Testis (tissue), 3 donors: Measurements from ENCODE around the gene C17orf113. TPM values are rescaled to one million over a fixed set of nuclear protein-coding genes. Genes with fewer than 3 reads are reported as not detected.

Experiments used
- DNase-seq: peaks from one replicate; pipeline ENCODE4 v3.0.0-alpha.2; 2019
- H3K27ac ChIP-seq, 2 donors: fragments of 200-600 bp; sonication (generic); one replicate each; pipeline ENCODE4 v1.5.1; 2019
- H3K27me3 ChIP-seq: fragments of 200-600 bp; sonication (generic); one replicate; pipeline ENCODE4 v1.5.1; 2019
- H3K36me3 ChIP-seq: fragments of 200-600 bp; sonication (generic); one replicate; pipeline ENCODE4 v1.5.1; 2017; ENCODE audit warnings: low read depth; ENCODE audit errors: missing control alignments
- H3K4me1 ChIP-seq: fragments of 200-600 bp; sonication (generic); one replicate; pipeline ENCODE4 v1.5.1; 2019
- H3K4me3 ChIP-seq, 2 donors: fragments of 200-600 bp; sonication (generic); one replicate each; pipeline ENCODE4 v1.5.1; 2017 to 2019
- H3K9me3 ChIP-seq: fragments of 200-600 bp; sonication (generic); one replicate; pipeline ENCODE4 v1.5.1; 2017
- CTCF ChIP-seq, 3 experiments: fragments of 450-650 bp in 2 of 3; fragments of 200-600 bp in 1 of 3; sonication (generic) in 1 of 3; IDR thresholded peaks; one replicate each; pipeline ENCODE4 v1.5.1; 2016 to 2019; ENCODE audit warnings: antibody characterized with exemption in 3 of 3, mild to moderate bottlenecking in 2 of 3, moderate library complexity in 1 of 3
- POLR2A ChIP-seq: fragments of 450-650 bp; IDR thresholded peaks from one replicate; pipeline ENCODE4 v1.6.1; 2017; ENCODE audit warnings: antibody characterized with exemption, mild to moderate bottlenecking, moderate library complexity
- WGBS, 2 donors: methylation state at CpG; one replicate each; pipeline ENCODE4 v1.1.5; 2018; 5-methylcytosine and 5-hydroxymethylcytosine counted together
- intact Hi-C: fragments of 100-400 bp; cut with DNase I; formaldehyde crosslinking; loops from one replicate; pipeline ENCODE4 v1.15.1; 2023; ENCODE audit warnings: low total_unique reads
- polyA plus RNA-seq: library from polyadenylated mRNA; stranded (reverse); fragments of 350-450 nt; fragmentation: Illumina TruSeq; extraction: RNeasy Lipid Tissue Mini Kit (QIAGEN cat#74804); gene quantifications from one replicate; pipeline ENCODE4 v1.2.3, GENCODE V29; 2014; ENCODE audit warnings: low read depth, low replicate concordance; ENCODE audit not compliant: insufficient read depth
- total RNA-seq, 2 donors: library from RNA; depleted of rRNA; stranded (reverse); fragments of >200 nt; gene quantifications; one replicate each; pipeline ENCODE4 v1.2.3, GENCODE V29; 2016

Gene C17orf113
- total and polyA plus RNA-seq, 3 donors from 2014 or later, result 2.8 to 11.3 (median 7.7) TPM

GRCh38 chr17:42039794-42040763, 10.3 kb downstream of the C17orf113 start:
- H3K36me3 ChIP-seq, result no peaks in the 10 kb centered on the region
- no peaks in the 10 kb centered on the region for H3K27me3 ChIP-seq
- no peaks in the 10 kb centered on the region for H3K4me1 ChIP-seq
- intact Hi-C loops, result no loop called here
- 71% methylated on average over 76 of the region's 77 CpGs; no CpG with 5 or more reads in 1 of the 2 donors for WGBS, 2 donors
- no peak overlapping the region for H3K27ac ChIP-seq
- peak overlapping the region; percentile 26 to 61 for H3K4me3 ChIP-seq
- TF ChIP-seq POLR2A, result no peak
- TF ChIP-seq CTCF (IDR thresholded peaks at IDR 0.05), result no peak
- no peaks in the 10 kb centered on the region for H3K9me3 ChIP-seq
- DNase-seq, result no peak

DNA sequence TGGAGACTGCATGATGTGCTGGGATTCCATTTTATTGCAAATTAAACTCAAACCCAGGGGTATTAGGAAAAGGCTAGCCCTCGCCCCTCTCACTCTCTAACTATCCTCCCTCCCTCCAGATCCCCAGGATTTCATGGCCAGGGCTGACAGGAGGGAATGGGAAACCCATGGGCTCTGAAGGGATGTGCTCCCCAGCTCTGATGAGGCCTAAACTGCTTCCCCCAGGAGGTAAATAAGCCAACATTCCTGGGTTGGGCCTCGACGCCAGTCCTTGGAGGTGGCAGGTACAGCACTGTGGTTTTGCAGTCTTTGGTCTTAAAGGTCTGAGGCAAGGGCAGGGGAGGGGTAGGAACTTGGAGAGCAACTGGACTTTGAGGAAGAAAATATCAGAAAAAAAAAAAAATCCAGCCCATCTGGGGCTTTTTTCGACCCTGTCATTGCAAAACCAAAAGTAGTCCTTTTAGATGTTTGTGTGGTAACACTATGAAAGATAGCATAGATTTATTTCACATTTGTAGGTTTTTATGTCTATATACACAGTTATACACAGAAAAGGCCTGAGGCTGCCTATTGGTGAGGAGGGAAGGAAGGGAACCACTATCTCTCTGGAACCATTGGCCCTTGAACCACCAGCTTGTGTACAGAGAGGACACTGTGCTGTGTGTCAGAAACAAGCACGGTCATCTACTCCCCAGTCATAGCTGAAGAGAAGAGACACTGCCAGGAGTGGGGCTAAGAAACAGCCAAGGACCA, 12.0 kb downstream of the C17orf113 start:
- no peak for DNase-seq
- no peak for TF ChIP-seq POLR2A
- no peak for TF ChIP-seq CTCF (IDR thresholded peaks at IDR 0.05)
- no peak overlapping the region for H3K4me3 ChIP-seq
- intact Hi-C loops, result no loop called here
- H3K36me3 ChIP-seq, result no peaks in the 10 kb centered on the region
- 78 to 87% methylated on average over 5 of the region's 5 CpGs for WGBS, 2 donors
- no peak overlapping the region for H3K27ac ChIP-seq
- H3K9me3 ChIP-seq, result no peaks in the 10 kb centered on the region
- no peaks in the 10 kb centered on the region for H3K27me3 ChIP-seq
- H3K4me1 ChIP-seq, result no peaks in the 10 kb centered on the region

DNA sequence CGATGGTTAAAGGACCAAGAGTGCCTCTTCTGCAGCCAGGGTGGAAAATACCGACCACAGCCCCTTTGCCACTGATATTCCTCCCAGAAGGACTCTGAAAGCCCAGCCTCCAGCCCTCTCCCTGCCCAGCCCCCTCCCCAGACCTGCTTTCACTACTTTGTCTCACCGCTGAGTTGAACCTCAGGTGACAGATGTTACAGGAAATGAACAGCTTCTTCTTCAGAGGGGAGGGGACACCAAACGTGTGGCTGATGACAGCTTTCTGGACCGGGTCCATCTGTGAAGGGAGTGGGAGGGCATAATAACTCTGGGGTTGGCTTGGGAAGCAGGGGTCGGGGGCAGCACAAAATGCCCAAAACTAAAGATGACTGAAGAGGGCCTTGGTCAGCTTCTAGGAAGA, 16.3 kb downstream of the C17orf113 start:
- 56 to 72% methylated on average over 5 to 6 of the region's 6 CpGs for WGBS, 2 donors
- H3K4me1 ChIP-seq, result no peaks in the 10 kb centered on the region
- H3K27me3 ChIP-seq, result no peaks in the 10 kb centered on the region
- no peak for DNase-seq
- no peak overlapping the region for H3K4me3 ChIP-seq
- intact Hi-C loops, result no loop called here
- no peaks in the 10 kb centered on the region for H3K36me3 ChIP-seq
- no peak overlapping the region for H3K27ac ChIP-seq
- H3K9me3 ChIP-seq, result no peaks in the 10 kb centered on the region
- no peak for TF ChIP-seq CTCF (IDR thresholded peaks at IDR 0.05)
- TF ChIP-seq POLR2A, result no peak

DNA sequence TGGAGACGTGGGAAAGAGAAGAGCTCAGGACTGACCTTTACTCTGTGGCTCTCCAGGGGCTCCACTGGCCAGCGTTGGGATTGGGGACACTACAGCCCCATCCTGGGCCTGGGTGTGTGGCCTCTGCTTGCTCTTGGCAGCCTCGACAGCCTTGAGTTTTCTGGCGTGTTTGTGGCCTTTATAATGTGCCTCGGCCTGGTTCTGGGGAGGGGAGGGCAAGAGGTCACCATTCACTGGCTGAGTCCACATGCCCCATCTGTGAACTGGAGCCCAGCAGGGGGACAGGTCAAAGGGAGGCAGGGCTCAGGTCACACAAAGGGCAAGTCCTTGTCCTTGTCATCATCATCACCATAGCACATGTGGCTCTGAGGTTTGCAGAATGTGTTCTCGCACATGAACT, 18.8 kb downstream of the C17orf113 start:
- no peaks in the 10 kb centered on the region for H3K27me3 ChIP-seq
- no peak for TF ChIP-seq POLR2A
- no peak for TF ChIP-seq CTCF (IDR thresholded peaks at IDR 0.05)

More for the DNA sequence above, 18.8 kb downstream of the C17orf113 start:
- Histone ChIP-seq H3K4me1 (peaks cover 9% of the 10 kb centered on the region), H3K36me3 (no peaks in the 10 kb centered on the region), H3K27ac (no peak overlapping the region), H3K4me3 (no peak overlapping the region), H3K9me3 (no peaks in the 10 kb centered on the region)
- intact Hi-C loops, result no loop called here
- 43 to 68% methylated on average over 6 of the region's 6 CpGs for WGBS, 2 donors
- no peak for DNase-seq
